Forelimb muscle (tissue), 1 donor: ENCODE measurements around the gene SPATS2. TPM values are rescaled to one million over a fixed set of nuclear protein-coding genes. Genes with fewer than 3 reads are reported as not detected.

Experiments
- DNase-seq: peaks from one replicate; pipeline ENCODE4 v3.0.0-alpha.2; 2013; ENCODE audit warnings: low read depth
- polyA plus RNA-seq: library from polyadenylated mRNA; unstranded; fragments of 120-200 nt; gene quantifications from one replicate; pipeline ENCODE4 v1.2.1, GENCODE V29; 2013; ENCODE audit not compliant: insufficient read length

The SPATS2 gene
- polyA plus RNA-seq, 1 donor, result 29.4 TPM

DNA sequence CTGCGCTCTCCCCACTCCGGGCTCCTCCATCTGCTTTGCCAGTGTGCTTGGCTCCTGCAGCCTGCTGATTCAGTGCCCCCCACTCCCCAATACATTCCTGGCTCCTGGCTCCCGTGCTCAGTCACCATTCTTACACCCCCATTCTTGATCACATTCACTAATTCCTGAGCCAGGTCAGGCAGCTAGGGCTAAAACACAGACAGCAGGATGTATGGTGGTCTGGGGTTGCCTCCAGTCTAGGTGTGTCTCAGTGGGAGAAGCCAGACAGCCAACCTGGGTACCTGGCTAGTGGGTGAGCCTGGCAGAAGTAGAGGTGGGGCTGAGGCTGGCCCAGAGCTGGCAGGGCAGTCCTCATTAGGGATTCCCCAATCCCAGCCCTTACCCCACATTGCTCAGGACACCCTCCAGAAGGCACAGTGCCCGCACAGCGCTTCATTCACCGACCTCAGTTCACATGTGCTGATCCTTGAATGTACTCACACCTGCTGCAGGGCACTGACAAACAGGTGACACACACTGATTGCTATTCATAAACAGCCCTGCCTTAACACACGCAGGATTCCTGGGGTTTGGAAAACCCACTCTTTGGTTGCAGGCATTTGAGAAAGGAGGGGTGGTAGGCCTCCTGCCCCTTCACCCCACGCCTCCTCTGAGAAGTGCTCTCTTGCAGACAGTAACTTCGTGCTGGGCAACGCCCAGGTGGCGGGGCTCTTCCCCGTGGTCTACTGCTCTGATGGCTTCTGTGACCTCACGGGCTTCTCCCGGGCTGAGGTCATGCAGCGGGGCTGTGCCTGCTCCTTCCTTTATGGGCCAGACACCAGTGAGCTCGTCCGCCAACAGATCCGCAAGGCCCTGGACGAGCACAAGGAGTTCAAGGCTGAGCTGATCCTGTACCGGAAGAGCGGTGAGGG lies 173.2 kb downstream of the SPATS2 start:
- no peak for DNase-seq

- DNase-seq, result no peak
Observed at GRCh38 chr12:49541140-49541861, 174.0 kb downstream of the SPATS2 start.

GRCh38 chr12:49541911-49542505 lies 174.7 kb downstream of the SPATS2 start:
- DNase-seq, result no peak

DNA sequence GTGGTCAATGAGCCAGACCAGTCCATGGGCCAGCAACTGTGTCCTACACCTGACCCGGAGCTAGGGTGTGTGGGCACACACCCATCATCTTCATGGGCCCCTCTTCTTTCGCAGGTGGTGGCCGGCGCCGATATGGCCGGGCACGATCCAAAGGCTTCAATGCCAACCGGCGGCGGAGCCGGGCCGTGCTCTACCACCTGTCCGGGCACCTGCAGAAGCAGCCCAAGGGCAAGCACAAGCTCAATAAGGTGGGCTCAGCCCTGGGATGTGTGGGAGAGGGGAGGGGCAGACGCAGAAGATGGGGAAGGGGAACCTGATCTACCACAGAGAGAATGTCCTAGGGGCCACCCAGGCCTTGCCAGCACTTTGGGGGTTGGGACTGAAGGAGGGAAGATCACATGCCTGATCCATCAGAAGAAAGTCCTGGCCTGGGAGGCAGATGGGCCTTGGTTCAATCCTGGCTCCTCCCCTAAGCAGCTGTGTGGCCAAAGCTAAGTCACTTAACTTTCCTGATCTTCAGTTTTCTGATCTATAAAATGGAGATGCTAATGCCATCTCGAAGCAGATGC lies 175.4 kb downstream of the SPATS2 start:
- no peak for DNase-seq

DNA sequence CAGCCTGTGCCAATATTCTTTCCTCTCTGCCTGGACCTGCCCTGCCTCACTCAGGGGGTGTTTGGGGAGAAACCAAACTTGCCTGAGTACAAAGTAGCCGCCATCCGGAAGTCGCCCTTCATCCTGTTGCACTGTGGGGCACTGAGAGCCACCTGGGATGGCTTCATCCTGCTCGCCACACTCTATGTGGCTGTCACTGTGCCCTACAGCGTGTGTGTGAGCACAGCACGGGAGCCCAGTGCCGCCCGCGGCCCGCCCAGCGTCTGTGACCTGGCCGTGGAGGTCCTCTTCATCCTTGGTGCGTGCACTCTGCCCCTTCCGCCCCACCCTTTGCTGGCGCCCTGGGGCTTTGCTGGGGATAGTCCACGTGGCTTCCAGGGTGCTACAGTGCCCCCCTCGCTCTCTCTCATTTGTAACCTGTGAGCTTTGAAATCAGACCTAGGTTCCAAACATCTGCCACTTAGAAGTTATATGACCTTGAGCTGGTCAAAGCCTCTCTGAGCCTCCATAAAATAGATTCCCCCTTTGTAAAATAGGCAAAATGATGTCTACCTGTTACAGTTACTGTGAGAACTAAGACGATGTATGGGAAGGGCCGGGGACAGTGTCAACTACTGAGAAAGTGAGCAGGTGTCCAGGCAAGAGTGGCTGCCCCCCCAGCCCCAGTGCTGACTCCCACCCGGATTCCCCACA lies 176.1 kb downstream of the SPATS2 start:
- DNase-seq, result no peak

- DNase-seq, result no peak
Observed at GRCh38 chr12:49543914-49544815, 176.9 kb downstream of the SPATS2 start.

DNA sequence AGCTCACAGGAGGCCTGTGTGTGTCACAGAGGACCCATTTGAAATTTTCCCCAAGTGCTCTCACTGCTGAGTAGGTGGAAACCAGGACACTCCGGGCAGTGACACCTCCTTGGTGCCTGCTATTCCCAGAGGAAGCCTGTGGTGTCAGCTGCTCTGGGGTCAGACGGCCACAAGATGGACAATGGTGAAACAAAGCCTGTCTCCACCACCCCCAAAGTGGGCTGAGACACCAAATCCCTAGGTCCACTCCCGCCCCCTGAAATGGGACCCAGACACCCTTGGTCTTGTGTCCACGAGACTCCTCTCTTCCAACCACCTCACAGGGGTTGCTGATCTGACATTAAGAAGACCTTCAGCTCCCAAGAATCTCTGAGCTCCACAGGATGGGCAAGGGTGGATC lies 178.6 kb downstream of the SPATS2 start:
- DNase-seq, result no peak

DNA sequence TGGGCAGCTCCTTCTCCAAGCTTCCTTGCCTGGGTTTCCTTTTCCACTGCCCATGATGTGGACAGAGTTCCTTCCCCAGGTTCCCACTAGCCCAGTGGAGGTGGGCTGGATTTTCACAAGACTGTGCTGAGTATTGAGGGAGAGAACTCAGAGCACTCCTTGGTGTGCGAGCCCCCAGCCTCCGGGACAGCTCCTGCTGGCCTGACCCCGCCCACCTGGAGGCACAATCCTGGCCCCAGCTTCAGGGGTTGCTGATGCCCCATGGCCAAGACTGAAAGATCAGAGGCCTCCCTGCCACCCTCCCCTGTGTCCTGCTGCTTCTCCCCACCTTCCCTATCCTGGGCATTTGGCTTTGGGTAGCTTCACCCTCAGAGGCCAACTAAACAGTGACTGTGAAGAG lies 179.2 kb downstream of the SPATS2 start:
- DNase-seq, result no peak

- no peak for DNase-seq
Observed at GRCh38 chr12:49547090-49547690, 179.9 kb downstream of the SPATS2 start.

- DNase-seq, result no peak
Observed at GRCh38 chr12:49548481-49548821, 181.2 kb downstream of the SPATS2 start.

DNA sequence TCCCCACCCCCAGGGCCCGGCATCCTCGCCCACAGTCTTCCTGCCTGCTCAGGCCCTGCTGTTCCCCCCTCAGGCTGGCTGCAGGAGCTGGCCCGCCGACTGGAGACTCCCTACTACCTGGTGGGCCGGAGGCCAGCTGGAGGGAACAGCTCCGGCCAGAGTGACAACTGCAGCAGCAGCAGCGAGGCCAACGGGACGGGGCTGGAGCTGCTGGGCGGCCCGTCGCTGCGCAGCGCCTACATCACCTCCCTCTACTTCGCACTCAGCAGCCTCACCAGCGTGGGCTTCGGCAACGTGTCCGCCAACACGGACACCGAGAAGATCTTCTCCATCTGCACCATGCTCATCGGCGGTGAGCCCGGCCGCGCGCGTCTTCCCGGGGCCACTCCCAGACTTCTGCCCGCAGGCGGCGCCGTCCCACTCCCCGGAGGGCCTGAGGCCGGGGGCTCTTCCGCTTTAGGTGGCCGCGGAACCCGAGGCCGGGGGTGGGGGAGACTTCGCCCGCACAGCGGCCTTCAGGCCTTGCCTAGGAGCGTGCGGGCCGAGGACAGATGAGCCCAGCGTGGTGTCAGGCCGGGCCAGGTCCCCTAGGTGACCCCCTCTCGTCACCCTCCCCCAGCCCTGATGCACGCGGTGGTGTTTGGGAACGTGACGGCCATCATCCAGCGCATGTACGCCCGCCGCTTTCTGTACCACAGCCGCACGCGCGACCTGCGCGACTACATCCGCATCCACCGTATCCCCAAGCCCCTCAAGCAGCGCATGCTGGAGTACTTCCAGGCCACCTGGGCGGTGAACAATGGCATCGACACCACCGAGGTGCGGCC lies 181.8 kb downstream of the SPATS2 start:
- no peak for DNase-seq

GRCh38 chr12:49549735-49550692 lies 182.8 kb downstream of the SPATS2 start:
- DNase-seq, result no peak

GRCh38 chr12:49550693-49551252 lies 183.5 kb downstream of the SPATS2 start:
- no peak for DNase-seq

DNA sequence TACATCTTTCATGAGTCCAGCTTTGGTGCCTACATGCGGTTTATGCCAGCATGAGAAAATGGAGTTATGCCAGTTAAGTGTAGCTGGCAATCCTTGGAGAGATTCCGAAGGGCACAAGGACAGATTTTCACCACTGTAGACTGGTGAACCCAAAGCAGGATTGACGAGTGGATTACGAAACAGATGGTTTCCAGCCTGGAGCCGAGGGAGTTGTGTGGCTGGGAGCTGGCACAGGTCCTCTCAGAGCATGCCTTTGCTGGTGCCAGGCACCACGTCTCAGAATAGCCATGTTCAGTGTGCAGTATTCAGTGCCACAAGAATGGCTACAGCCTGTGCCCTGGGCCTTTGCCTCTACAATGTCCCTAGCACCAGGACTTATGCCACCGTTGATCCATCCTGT lies 184.8 kb downstream of the SPATS2 start:
- no peak for DNase-seq

DNA sequence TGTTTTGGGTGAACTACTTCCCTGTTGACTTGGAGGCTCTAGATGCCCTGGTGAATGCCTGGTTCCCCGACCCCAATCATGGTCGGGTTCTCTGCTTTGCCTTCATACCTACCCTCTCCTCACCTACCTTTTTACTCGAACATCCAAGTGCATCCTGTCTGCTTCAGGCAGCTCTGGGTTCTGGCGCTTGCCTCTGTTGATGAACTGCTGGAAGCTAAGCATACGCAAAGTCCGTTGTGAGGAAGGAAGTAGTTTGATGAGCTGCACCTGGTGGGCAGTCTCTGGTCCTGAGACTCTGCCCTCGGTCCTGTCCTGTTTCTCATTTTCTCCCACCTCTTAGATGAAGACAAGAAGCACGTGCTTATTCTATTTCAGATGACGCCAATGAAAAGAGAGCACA lies 185.2 kb downstream of the SPATS2 start:
- no peak for DNase-seq

GRCh38 chr12:49552899-49553298 lies 185.6 kb downstream of the SPATS2 start:
- DNase-seq, result no peak

GRCh38 chr12:49553512-49554088 lies 186.3 kb downstream of the SPATS2 start:
- DNase-seq, result no peak
